HK-2 (cell line): Measurements from ENCODE around the gene DYNLT1.
"Not testable (repeated sequence)": the region's sequence is repeated elsewhere in the genome, so short reads cannot be mapped to it uniquely, and the experiment has no call there.

Source experiments
- DNase-seq: peaks from one replicate; pipeline ENCODE4 v3.0.0-alpha.2; 2018; ENCODE audit not compliant: unreplicated experiment

The DYNLT1 gene

GRCh38 chr6:158663625-158664165 is 19.2 kb upstream of the DYNLT1 start:
- DNase-seq, result no peak

GRCh38 chr6:158662954-158663624 is 18.5 kb upstream of the DYNLT1 start:
- no peak for DNase-seq

GRCh38 chr6:158662607-158662953 is 18.0 kb upstream of the DYNLT1 start:
- no peak for DNase-seq

GRCh38 chr6:158661156-158661685 is 16.7 kb upstream of the DYNLT1 start:
- DNase-seq, result no peak

- DNase-seq, result no peak
Measured at GRCh38 chr6:158660333-158660754, 15.8 kb upstream of the DYNLT1 start.

- DNase-seq, result peak; percentile 83
Measured at GRCh38 chr6:158656986-158657385, 12.4 kb upstream of the DYNLT1 start.

- DNase-seq, result no peak
Measured at GRCh38 chr6:158655569-158656450, 11.3 kb upstream of the DYNLT1 start.

GRCh38 chr6:158654960-158655489 is 10.5 kb upstream of the DYNLT1 start:
- DNase-seq, result no peak

- peak; percentile 75 for DNase-seq
Measured at GRCh38 chr6:158654498-158654897, 10.0 kb upstream of the DYNLT1 start.

GRCh38 chr6:158653577-158654354 is 9.2 kb upstream of the DYNLT1 start:
- no peak for DNase-seq

GRCh38 chr6:158651981-158652737 is 7.6 kb upstream of the DYNLT1 start:
- not testable (repeated sequence) for DNase-seq

- DNase-seq, result peak; percentile 83
Measured at GRCh38 chr6:158649289-158650143, 5.0 kb upstream of the DYNLT1 start, which contains the start of gene SYTL3. SYTL3 (plus strand) TSS chr6:158650054; CDS start chr6:158663269, 13,215 bp downstream.

- no peak for DNase-seq
Measured at GRCh38 chr6:158648682-158649131, 4.2 kb upstream of the DYNLT1 start.

- DNase-seq, result no peak
Measured at GRCh38 chr6:158647501-158647900, 3.0 kb upstream of the DYNLT1 start.

- DNase-seq, result no peak
Measured at GRCh38 chr6:158646023-158646910, 1.7 kb upstream of the DYNLT1 start.

GRCh38 chr6:158645064-158646022 is 800 bp upstream of the DYNLT1 start:
- DNase-seq, result no peak

GRCh38 chr6:158643836-158644230 is 710 bp downstream of the DYNLT1 start:
- DNase-seq, result no peak
